GM12892 (cell line): ENCODE data around the gene SLC6A9.

Source experiments
- DNase-seq: peaks from one replicate; pipeline ENCODE4 v3.0.0; 2011; ENCODE audit not compliant: insufficient read length
- FAIRE-seq: peaks from 2 replicates; lab custom pipeline; 2011; peaks lifted over from hg19 to GRCh38; lab: Jason Lieb, UNC
- POLR2A ChIP-seq: IDR thresholded peaks from 2 replicates; pipeline ENCODE4 v1.6.1; 2011; ENCODE audit warnings: low read depth, low read length, control low read depth
- POLR2AphosphoS5 ChIP-seq: IDR thresholded peaks from 2 replicates; pipeline ENCODE4 v1.6.1; 2011; ENCODE audit warnings: low read depth, low read length, control low read depth
- TAF1 ChIP-seq: IDR thresholded peaks from 2 replicates; pipeline ENCODE4 v1.6.1; 2011; ENCODE audit warnings: low read depth, mild to moderate bottlenecking, control low read depth, low read length, borderline replicate concordance

SLC6A9 gene

GRCh38 chr1:44067266-44068250 is 36.3 kb upstream of the SLC6A9 start:
- TF ChIP-seq POLR2AphosphoS5 (no peak), TAF1 (no peak), POLR2A (no peak)
- DNase-seq (no peak), FAIRE-seq (peak; percentile 84)

DNA sequence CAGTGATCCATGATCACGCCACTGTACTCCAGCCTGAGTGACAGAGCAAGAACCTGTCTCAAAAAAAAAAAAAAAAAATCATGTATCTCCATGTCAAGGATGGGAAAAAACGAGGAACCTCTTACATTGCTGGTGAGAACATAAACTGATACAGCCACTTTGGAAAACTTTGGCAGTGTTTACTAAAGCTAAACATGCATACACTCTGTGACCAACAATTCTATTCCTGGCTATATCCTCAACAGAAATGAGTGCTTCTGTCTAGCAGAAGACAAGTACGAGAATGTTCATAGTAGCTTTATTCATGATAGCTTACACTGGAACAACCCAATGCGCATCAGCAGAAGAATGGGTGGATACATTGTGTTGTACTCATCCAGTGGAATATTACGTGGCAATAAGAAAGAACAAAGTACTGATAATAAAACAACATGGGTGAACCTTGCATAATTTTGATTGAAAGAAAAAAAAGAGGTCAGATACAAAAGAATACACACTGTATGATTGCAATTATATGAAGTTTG is 31.5 kb upstream of the SLC6A9 start:
- TF ChIP-seq TAF1 (no peak), POLR2AphosphoS5 (no peak), POLR2A (no peak)
- no peak for DNase-seq
- FAIRE-seq, result no peak

- FAIRE-seq, result peak; percentile 58
- no peak for TF ChIP-seq TAF1
- no peak for TF ChIP-seq POLR2AphosphoS5
- TF ChIP-seq POLR2A, result no peak
These were observed 30.6 kb upstream of the SLC6A9 start for GRCh38 chr1:44061857-44062256.

GRCh38 chr1:44060830-44061267 is 29.6 kb upstream of the SLC6A9 start:
- DNase-seq, result no peak
- FAIRE-seq, result no peak
- TF ChIP-seq POLR2A (no peak), POLR2AphosphoS5 (no peak), TAF1 (no peak)

More at GRCh38 chr1:44061857-44062256, 30.6 kb upstream of the SLC6A9 start:
- DNase-seq, result no peak

- DNase-seq (no peak), FAIRE-seq (no peak)
- TF ChIP-seq POLR2AphosphoS5 (no peak), TAF1 (no peak), POLR2A (no peak)
These were observed 28.5 kb upstream of the SLC6A9 start for GRCh38 chr1:44059664-44060355.

- DNase-seq (no peak), FAIRE-seq (no peak)
- TF ChIP-seq POLR2AphosphoS5, result no peak
- no peak for TF ChIP-seq TAF1
- TF ChIP-seq POLR2A, result no peak
These were observed 27.9 kb upstream of the SLC6A9 start for GRCh38 chr1:44059212-44059611.

DNA sequence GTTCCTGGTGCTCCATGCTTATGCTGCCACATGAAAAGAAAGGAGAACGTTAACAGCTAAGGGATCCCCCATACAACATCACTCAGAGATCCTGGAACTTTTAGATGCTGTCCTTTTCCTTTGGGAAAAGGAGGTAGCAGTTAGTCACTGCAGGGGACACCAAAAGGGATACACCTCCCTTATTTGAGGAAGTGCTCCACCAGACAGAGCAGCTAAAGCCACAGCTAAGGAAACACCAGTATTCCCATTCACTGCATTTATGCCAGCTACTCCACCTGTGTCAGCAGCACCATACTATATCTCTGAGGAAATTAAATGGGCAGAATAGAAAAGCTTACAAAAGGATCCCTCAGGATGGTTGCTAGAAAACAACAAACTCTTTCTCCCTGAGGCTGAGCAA is 26.0 kb upstream of the SLC6A9 start:
- DNase-seq, result no peak
- no peak for FAIRE-seq

DNA sequence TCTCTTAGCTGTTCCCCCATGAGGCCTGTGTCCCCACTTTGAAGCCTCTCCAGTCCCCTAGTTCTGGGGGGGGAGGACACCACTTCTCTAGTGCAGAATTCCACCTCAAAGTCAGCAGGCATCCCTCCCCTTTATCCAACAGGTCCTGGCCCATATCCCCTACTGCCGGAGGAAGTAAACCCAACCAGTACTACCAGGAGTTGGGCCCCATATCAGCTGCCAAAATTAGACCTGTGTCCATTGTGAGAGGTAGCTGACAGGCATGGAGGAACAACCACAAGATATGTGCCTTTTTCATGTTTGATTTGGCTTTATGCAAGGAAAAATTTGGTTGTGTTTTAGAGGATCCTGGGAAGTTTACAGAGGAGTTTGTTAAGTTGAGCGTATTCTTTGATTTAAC is 22.1 kb upstream of the SLC6A9 start:
- no peak for DNase-seq
- FAIRE-seq, result no peak
- TF ChIP-seq TAF1, result no peak
- no peak for TF ChIP-seq POLR2AphosphoS5
- no peak for TF ChIP-seq POLR2A

More for the DNA sequence above, 26.0 kb upstream of the SLC6A9 start:
- TF ChIP-seq POLR2AphosphoS5 (no peak), TAF1 (no peak), POLR2A (no peak)

GRCh38 chr1:44050261-44050660 is 19.0 kb upstream of the SLC6A9 start:
- no peak for TF ChIP-seq POLR2AphosphoS5
- no peak for TF ChIP-seq TAF1
- no peak for TF ChIP-seq POLR2A
- DNase-seq (no peak), FAIRE-seq (no peak)

DNA sequence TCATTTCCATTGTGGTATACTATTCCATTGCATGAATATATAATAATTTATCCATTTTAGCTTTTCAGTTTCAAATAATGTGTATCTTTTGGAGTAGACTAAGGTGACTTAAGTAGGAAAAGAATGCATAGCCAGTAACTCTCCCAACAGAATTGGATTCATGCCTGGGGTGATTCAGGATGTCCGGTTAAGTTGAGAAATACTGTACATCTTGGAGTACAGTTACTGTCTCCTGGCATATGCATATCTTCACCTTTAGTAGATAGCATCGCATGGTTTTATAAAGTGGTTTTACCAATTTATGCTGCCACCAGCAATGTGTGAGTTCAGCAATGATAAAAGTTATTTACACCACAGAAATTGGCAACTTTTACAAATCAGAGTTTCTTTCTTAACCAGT is 18.6 kb upstream of the SLC6A9 start:
- no peak for TF ChIP-seq TAF1
- TF ChIP-seq POLR2A, result no peak
- no peak for TF ChIP-seq POLR2AphosphoS5
- FAIRE-seq (no peak), DNase-seq (no peak)
